OCI-LY7 (cell line): ENCODE measurements around the gene NFATC3. TPM values are rescaled to one million over a fixed set of nuclear protein-coding genes. Genes with fewer than 3 reads are reported as not detected.
A peak's percentile ranks its signal among the peaks of the same experiment; 100 is the strongest.

Source experiments
- BruUV-seq: library from RNA; stranded (reverse); fragments of 400-500 nt; replicated peaks from 2 replicates; lab custom pipeline; 2021; lab: Mats Ljungman, UMichigan
- CTCF ChIA-PET: fragments of 300-600 bp; sonication (Branson Sonifier 250); formaldehyde crosslinking; loops from one replicate; lab custom pipeline; 2022; ENCODE audit warnings: antibody characterized with exemption; ENCODE audit not compliant: unreplicated experiment; lab: Charles Lee
- POLR2A ChIA-PET: fragments of 300-600 bp; sonication (Branson Sonifier 250); formaldehyde crosslinking; loops from one replicate; lab custom pipeline; 2022; ENCODE audit warnings: antibody characterized with exemption; lab: Charles Lee
- DNase-seq: peaks from one replicate; pipeline ENCODE4 v3.0.0-alpha.2; 2015; ENCODE audit warnings: low spot score
- H2AFZ ChIP-seq: fragments of 200-600 bp; sonication (generic), shearing (Covaris generic); 2 replicates; pipeline ENCODE4 v1.6.1; 2014; ENCODE audit warnings: mild to moderate bottlenecking, antibody characterized with exemption, low read length, moderate library complexity
- H3K27ac ChIP-seq: fragments of 200-600 bp; sonication (generic); 2 replicates; pipeline ENCODE4 v1.5.1; 2014; ENCODE audit warnings: mixed run types, low read depth, mild to moderate bottlenecking, moderate library complexity, low read length, inconsistent platforms; ENCODE audit not compliant: poor library complexity, severe bottlenecking
- H3K36me3 ChIP-seq: fragments of 200-600 bp; sonication (generic); 2 replicates; pipeline ENCODE4 v1.6.1; 2014; ENCODE audit warnings: mild to moderate bottlenecking, antibody characterized with exemption, low read length, moderate library complexity, mixed read lengths; ENCODE audit not compliant: insufficient read depth
- H3K4me1 ChIP-seq: fragments of 200-600 bp; sonication (generic); 2 replicates; pipeline ENCODE4 v1.5.1; 2014; ENCODE audit warnings: mild to moderate bottlenecking, low read length; ENCODE audit not compliant: insufficient read depth, poor library complexity, severe bottlenecking
- H3K4me2 ChIP-seq: fragments of 200-600 bp; sonication (generic); 2 replicates; pipeline ENCODE4 v1.6.1; 2014; ENCODE audit warnings: mild to moderate bottlenecking, low read length
- H3K4me3 ChIP-seq: fragments of 200-600 bp; sonication (generic); 2 replicates; pipeline ENCODE4 v1.5.1; 2014; ENCODE audit warnings: mild to moderate bottlenecking, low read depth, low read length; ENCODE audit not compliant: poor library complexity, severe bottlenecking
- H3K79me2 ChIP-seq: fragments of 200-600 bp; sonication (generic); 2 replicates; pipeline ENCODE4 v1.6.1; 2016; ENCODE audit warnings: low read depth, mild to moderate bottlenecking, low read length, moderate library complexity, mixed read lengths; ENCODE audit not compliant: insufficient read depth
- H3K9me2 ChIP-seq: fragments of 200-600 bp; sonication (generic); 2 replicates; pipeline ENCODE4 v1.6.1; 2016; ENCODE audit warnings: mild to moderate bottlenecking, low read length, mixed read lengths; ENCODE audit not compliant: insufficient read depth
- H3K9me3 ChIP-seq: fragments of 200-600 bp; sonication (generic); 2 replicates; pipeline ENCODE4 v1.6.1; 2014; ENCODE audit warnings: mild to moderate bottlenecking, mixed run types, low read length, mixed read lengths
- H4K20me1 ChIP-seq: fragments of 200-600 bp; sonication (generic); 2 replicates; pipeline ENCODE4 v1.6.1; 2014; ENCODE audit warnings: mild to moderate bottlenecking, antibody characterized with exemption, low read length, moderate library complexity, mixed read lengths; ENCODE audit not compliant: insufficient read depth
- CTCF ChIP-seq: fragments of 200-600 bp; sonication (generic); conservative IDR thresholded peaks from 2 replicates; pipeline ENCODE4 v1.5.1; 2014; ENCODE audit warnings: mild to moderate bottlenecking, antibody characterized with exemption, low read length, moderate library complexity, mixed read lengths
- EZH2phosphoT487 ChIP-seq: fragments of 200-600 bp; sonication (generic); IDR thresholded peaks from 2 replicates; pipeline ENCODE4 v1.6.1; 2018; ENCODE audit warnings: low read depth, borderline replicate concordance, mild to moderate bottlenecking, mixed run types, antibody characterized with exemption, low read length, moderate library complexity, mixed read lengths
- intact Hi-C: fragments of 100-400 bp; cut with micrococcal nuclease; formaldehyde crosslinking; loops from one replicate; pipeline ENCODE4 v1.10.0; 2022; ENCODE audit not compliant: unreplicated experiment
- total RNA-seq, 2 experiments: library from RNA; depleted of rRNA in 1 of 2; stranded (reverse); fragments of >200 nt in 1 of 2; shearing (Covaris generic) in 1 of 2; gene quantifications; 2 replicates each; pipeline ENCODE4 v1.2.3, GENCODE V29; 2014 to 2022

NFATC3 gene
- total RNA-seq, 2 experiments from 2014 or later: 73.4 to 76.0 TPM

- Histone ChIP-seq H3K27ac (peak overlapping the region; percentile 94), H4K20me1 (no peaks in the 10 kb centered on the region), H2AFZ (no peak overlapping the region), H3K4me1 (peaks cover 60% of the 10 kb centered on the region), H3K79me2 (no peaks in the 10 kb centered on the region), H3K9me2 (no peaks in the 10 kb centered on the region), H3K36me3 (peaks cover 47% of the 10 kb centered on the region), H3K4me3 (no peak overlapping the region), H3K4me2 (no peak overlapping the region), H3K9me3 (no peaks in the 10 kb centered on the region)
- no peak for DNase-seq
- BruUV-seq: no TSS peak
- ChIA-PET CTCF (interaction anchor here (0.5 to 2.9 kb wide), 2 partner anchors 69 to 119 kb away, joined by 5 to 17 read pairs; no protein-coding TSS in a partner anchor), POLR2A (interaction anchor here (1.0 to 2.8 kb wide), 4 partner anchors 13 to 70 kb away, joined by 4 to 13 read pairs (median 8); partner anchors contain the start of gene PLA2G15)
- intact Hi-C loops: loop anchor here (10.0 kb wide), 1 partner anchor 236 kb away; no protein-coding TSS in a partner anchor
- TF ChIP-seq CTCF (no peak), EZH2phosphoT487 (no peak)
Measured at GRCh38 chr16:68259007-68259825, 174.0 kb downstream of the NFATC3 start.

GRCh38 chr16:68263559-68264127, 178.5 kb downstream of the NFATC3 start:
- peaks cover 38% of the 10 kb centered on the region for H3K79me2 ChIP-seq
- POLR2A ChIA-PET: interaction anchor here (0.6 to 2.7 kb wide), 12 partner anchors 9 to 457 kb away, joined by 3 to 13 read pairs (median 4); partner anchors contain the start of genes PRMT7, SLC7A6OS and TSNAXIP1
- TF ChIP-seq CTCF (no peak), EZH2phosphoT487 (no peak)
- H2AFZ ChIP-seq: peak overlapping the region; percentile 76
- H4K20me1 ChIP-seq: peaks cover 3% of the 10 kb centered on the region; the same call in 1 of the 2 replicates
- no peaks in the 10 kb centered on the region for H3K9me3 ChIP-seq
- CTCF ChIA-PET: interaction anchor here (0.7 to 2.2 kb wide), 8 partner anchors 9 to 65 kb away, joined by 3 to 15 read pairs (median 4); partner anchors contain the start of genes PRMT7 and SLC7A6OS
- peak overlapping the region; percentile 80 for H3K27ac ChIP-seq
- H3K36me3 ChIP-seq: peaks cover 32% of the 10 kb centered on the region
- peak overlapping the region; percentile 92 for H3K4me2 ChIP-seq
- DNase-seq: no peak
- intact Hi-C loops: loop anchor here (1.0 kb wide), 2 partner anchors 22 to 47 kb away; partner anchors contain the start of gene SLC7A6OS
- peak overlapping the region; percentile 75 for H3K4me3 ChIP-seq
- H3K4me1 ChIP-seq: peaks cover 55% of the 10 kb centered on the region
- no peaks in the 10 kb centered on the region for H3K9me2 ChIP-seq
- BruUV-seq: no TSS peak
